Thyroid gland (tissue), 4 donors: ENCODE data around the gene SCAMP4.

Source experiments
- POLR2A ChIP-seq, 2 donors: fragments of 450-650 bp; IDR thresholded peaks; one replicate each; pipeline ENCODE4 v1.6.1; 2017; ENCODE audit warnings: antibody characterized with exemption in 2 of 2, mild to moderate bottlenecking in 2 of 2, moderate library complexity in 1 of 2
- TF ChIP-seq, protein P1 (sequence below), 6 experiments: fragments of 200-600 bp in 3 of 6; fragments of 450-650 bp in 3 of 6; sonication (generic) in 3 of 6; IDR thresholded peaks; one replicate each; pipeline ENCODE4 v1.5.1; 2016 to 2019; ENCODE audit warnings: antibody characterized with exemption in 6 of 6, mild to moderate bottlenecking in 2 of 6, inconsistent platforms in 1 of 6, moderate library complexity in 1 of 6

DNA sequence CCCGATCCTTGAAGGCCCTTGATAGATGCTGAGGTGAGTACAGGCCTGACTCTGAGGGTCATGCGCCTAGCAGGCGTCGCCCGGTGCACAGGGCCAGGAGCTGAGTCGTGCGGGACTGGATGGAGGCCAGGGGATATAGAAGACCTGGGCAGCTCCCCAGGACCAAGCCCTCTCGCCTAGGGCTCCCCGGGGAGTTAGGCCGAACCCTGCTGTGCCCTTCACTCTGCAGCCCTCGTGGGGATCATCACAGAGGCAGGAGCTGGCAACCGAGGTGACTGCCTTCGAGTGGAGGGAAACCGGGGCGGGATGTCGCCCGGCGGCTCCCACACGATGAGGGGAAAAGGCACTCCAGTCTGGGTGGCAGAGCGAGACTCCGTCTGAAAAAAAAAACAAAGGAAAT lies 47.4 kb downstream of the SCAMP4 start:
- TF ChIP-seq, protein P1, sequence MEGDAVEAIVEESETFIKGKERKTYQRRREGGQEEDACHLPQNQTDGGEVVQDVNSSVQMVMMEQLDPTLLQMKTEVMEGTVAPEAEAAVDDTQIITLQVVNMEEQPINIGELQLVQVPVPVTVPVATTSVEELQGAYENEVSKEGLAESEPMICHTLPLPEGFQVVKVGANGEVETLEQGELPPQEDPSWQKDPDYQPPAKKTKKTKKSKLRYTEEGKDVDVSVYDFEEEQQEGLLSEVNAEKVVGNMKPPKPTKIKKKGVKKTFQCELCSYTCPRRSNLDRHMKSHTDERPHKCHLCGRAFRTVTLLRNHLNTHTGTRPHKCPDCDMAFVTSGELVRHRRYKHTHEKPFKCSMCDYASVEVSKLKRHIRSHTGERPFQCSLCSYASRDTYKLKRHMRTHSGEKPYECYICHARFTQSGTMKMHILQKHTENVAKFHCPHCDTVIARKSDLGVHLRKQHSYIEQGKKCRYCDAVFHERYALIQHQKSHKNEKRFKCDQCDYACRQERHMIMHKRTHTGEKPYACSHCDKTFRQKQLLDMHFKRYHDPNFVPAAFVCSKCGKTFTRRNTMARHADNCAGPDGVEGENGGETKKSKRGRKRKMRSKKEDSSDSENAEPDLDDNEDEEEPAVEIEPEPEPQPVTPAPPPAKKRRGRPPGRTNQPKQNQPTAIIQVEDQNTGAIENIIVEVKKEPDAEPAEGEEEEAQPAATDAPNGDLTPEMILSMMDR (IDR thresholded peaks at IDR 0.05) = no peak
- TF ChIP-seq POLR2A (IDR thresholded peaks at IDR 0.05) = no peak
